ENCODE measurements around the gene ABCA10. TPM values are rescaled to one million over a fixed set of nuclear protein-coding genes. Genes with fewer than 3 reads are reported as not detected.

Gene ABCA10
- total and polyA plus RNA-seq, 2 donors (not counting 1 experiment from before 2014, with no cell fraction given): 0.55 to 1.9 TPM

- no peaks in the 10 kb centered on the region for H3K9me3 Mint-ChIP-seq (ENCODE audit: insufficient read depth)
- no CpG with 5 or more reads among the region's 1 CpG for WGBS (ENCODE audit: insufficient coverage)
- CTCF ChIA-PET: no interaction called here
Observed at GRCh38 chr17:69111794-69112193, 116.8 kb downstream of the ABCA10 start.

More at GRCh38 chr17:69111794-69112193, 116.8 kb downstream of the ABCA10 start:
- no peak overlapping the region for H3K27ac ChIP-seq (ENCODE audit: low read length in 2 of 2)
- Mint-ChIP-seq H3K27ac (no peak overlapping the region), H3K27me3 (no peaks in the 10 kb centered on the region), H3K4me3 (no peak overlapping the region), H3K4me1 (peaks cover 26% of the 10 kb centered on the region)
- no peaks in the 10 kb centered on the region for H3K27me3 ChIP-seq (replicated peaks in 1 of 4; ENCODE audit: control extremely low read depth in 1 of 4, control insufficient read depth in 3 of 4, insufficient read depth in 4 of 4, low read length in 3 of 4)
- H3K4me3 ChIP-seq (ENCODE audit: control extremely low read depth in 1 of 5, extremely low read depth in 1 of 5, insufficient read depth in 1 of 5, low read depth in 2 of 5, low read length in 4 of 5): no peak overlapping the region
- intact Hi-C loops (cut with micrococcal nuclease): loop anchor here (10.0 kb wide), 1 partner anchor 337 kb away; no protein-coding TSS in a partner anchor
- H3K36me3 ChIP-seq (replicated peaks in 1 of 2; ENCODE audit: control extremely low read depth in 1 of 2, control insufficient read depth in 1 of 2, extremely low read depth in 1 of 2, insufficient read depth in 2 of 2, low read length in 1 of 2): no peaks in the 10 kb centered on the region
- POLR2A ChIA-PET: no interaction called here
- H3K9ac ChIP-seq (ENCODE audit: low read length): no peak overlapping the region
- H2AFZ ChIP-seq (ENCODE audit: insufficient read depth, low read depth, low read length, poor library complexity, severe bottlenecking): no peak overlapping the region
- DNase-seq (no peak), ATAC-seq (ENCODE audit: low read depth) (no peak)
- H3K79me2 ChIP-seq (ENCODE audit: control insufficient read depth, insufficient read depth, low read length): no peaks in the 10 kb centered on the region
- no peak for TF ChIP-seq EZH2 (IDR thresholded peaks at IDR 0.05; ENCODE audit: borderline replicate concordance, insufficient read depth, low read depth, low read length, poor library complexity, severe bottlenecking)
- TF ChIP-seq CTCF (IDR thresholded peaks at IDR 0.05): no peak
- no peak overlapping the region for H3K4me2 ChIP-seq (replicated peaks; ENCODE audit: low read depth, low read length, poor library complexity, severe bottlenecking)
- H3K9me3 ChIP-seq (ENCODE audit: control extremely low read depth in 1 of 3, control insufficient read depth in 2 of 3, insufficient read depth in 1 of 3, low read length in 2 of 3): peaks cover 0 to 1% (median 0%) of the 10 kb centered on the region in 3 donors
- peaks cover 17 to 22% of the 10 kb centered on the region in 2 donors for H3K4me1 ChIP-seq (ENCODE audit: control insufficient read depth in 2 of 2, insufficient read depth in 2 of 2, low read length in 2 of 2)
- H4K20me1 ChIP-seq (ENCODE audit: control insufficient read depth, insufficient read depth, low read length, poor library complexity, severe bottlenecking): no peaks in the 10 kb centered on the region
